ENCODE results near the gene PFDN6.

Gene PFDN6

DNA sequence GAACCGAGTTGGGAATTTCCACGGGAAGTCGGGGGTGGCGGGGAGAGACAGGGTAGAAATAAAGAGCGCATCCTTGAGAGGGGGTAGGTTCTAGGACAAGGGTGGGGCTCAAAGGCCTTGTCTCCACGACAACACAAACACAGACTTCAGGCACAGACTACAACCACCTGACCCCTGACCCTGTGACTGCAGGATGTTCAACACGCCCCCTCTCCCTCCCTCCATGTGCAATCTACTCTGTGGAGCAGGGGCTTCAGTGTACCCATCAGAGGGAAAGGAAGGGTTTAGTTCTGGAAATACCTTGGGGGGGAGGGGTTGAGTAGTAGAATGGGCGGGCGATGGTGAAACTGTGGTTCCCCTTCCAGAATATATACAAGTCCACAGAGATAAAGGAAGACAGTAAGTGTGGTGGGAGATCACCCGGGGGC lies 25.1 kb downstream of the PFDN6 start:
- no peaks in the 10 kb centered on the region for H3K9me2 ChIP-seq (replicated peaks; ENCODE audit: control insufficient read depth, low read length)
- H3K27ac ChIP-seq (ENCODE audit: low read depth, low read length): peak overlapping the region; percentile 93
- peaks cover 6% of the 10 kb centered on the region; the same call in 1 of the 2 replicates for H4K20me1 ChIP-seq (ENCODE audit: control insufficient read depth, insufficient read depth, low read depth, low read length)
- no peaks in the 10 kb centered on the region for H3K9me3 ChIP-seq (ENCODE audit: control insufficient read depth, insufficient read depth, low read length)
- H3F3A ChIP-seq (ENCODE audit: control insufficient read depth, insufficient read depth): peaks cover 21% of the 10 kb centered on the region
- no peaks in the 10 kb centered on the region for H3K27me3 ChIP-seq (ENCODE audit: control insufficient read depth, low read length)
- H3K4me1 ChIP-seq (ENCODE audit: control insufficient read depth, low read length): peaks cover 45% of the 10 kb centered on the region
- H3K79me2 ChIP-seq (ENCODE audit: control insufficient read depth, low read length): peaks cover 63% of the 10 kb centered on the region
- TF ChIP-seq CTCF (IDR thresholded peaks at IDR 0.05; ENCODE audit: low read depth, low read length, poor library complexity, severe bottlenecking) (no peak), EZH2phosphoT487 (IDR thresholded peaks at IDR 0.05; ENCODE audit: borderline replicate concordance, low read length) (no peak)
- H3K4me2 ChIP-seq (ENCODE audit: low read length): peak overlapping the region; percentile 91
- peak overlapping the region; percentile 95 for H3K4me3 ChIP-seq (ENCODE audit: low read length)
- peaks cover 56% of the 10 kb centered on the region for H3K36me3 ChIP-seq (ENCODE audit: control insufficient read depth, low read length)

- peaks cover 59% of the 10 kb centered on the region for H3K36me3 ChIP-seq (ENCODE audit: control insufficient read depth, low read length)
- H3F3A ChIP-seq (ENCODE audit: control insufficient read depth, insufficient read depth): peaks cover 25% of the 10 kb centered on the region
- H3K9me2 ChIP-seq (replicated peaks; ENCODE audit: control insufficient read depth, low read length): no peaks in the 10 kb centered on the region
- no peaks in the 10 kb centered on the region for H3K9me3 ChIP-seq (ENCODE audit: control insufficient read depth, insufficient read depth, low read length)
- H3K4me1 ChIP-seq (ENCODE audit: control insufficient read depth, low read length): peaks cover 51% of the 10 kb centered on the region
- H3K79me2 ChIP-seq (ENCODE audit: control insufficient read depth, low read length): peaks cover 63% of the 10 kb centered on the region
- peak overlapping the region; percentile 95 for H3K4me3 ChIP-seq (ENCODE audit: low read length)
- H3K27me3 ChIP-seq (ENCODE audit: control insufficient read depth, low read length): no peaks in the 10 kb centered on the region
- H3K27ac ChIP-seq (ENCODE audit: low read depth, low read length): peak overlapping the region; percentile 93
- peak overlapping the region; percentile 91 for H3K4me2 ChIP-seq (ENCODE audit: low read length)
- peaks cover 6% of the 10 kb centered on the region; the same call in 1 of the 2 replicates for H4K20me1 ChIP-seq (ENCODE audit: control insufficient read depth, insufficient read depth, low read depth, low read length)
- TF ChIP-seq CTCF (IDR thresholded peaks at IDR 0.05; ENCODE audit: low read depth, low read length, poor library complexity, severe bottlenecking) (no peak), EZH2phosphoT487 (IDR thresholded peaks at IDR 0.05; ENCODE audit: borderline replicate concordance, low read length) (no peak)
These were observed 25.8 kb downstream of the PFDN6 start for GRCh38 chr6:33314943-33315792.

DNA sequence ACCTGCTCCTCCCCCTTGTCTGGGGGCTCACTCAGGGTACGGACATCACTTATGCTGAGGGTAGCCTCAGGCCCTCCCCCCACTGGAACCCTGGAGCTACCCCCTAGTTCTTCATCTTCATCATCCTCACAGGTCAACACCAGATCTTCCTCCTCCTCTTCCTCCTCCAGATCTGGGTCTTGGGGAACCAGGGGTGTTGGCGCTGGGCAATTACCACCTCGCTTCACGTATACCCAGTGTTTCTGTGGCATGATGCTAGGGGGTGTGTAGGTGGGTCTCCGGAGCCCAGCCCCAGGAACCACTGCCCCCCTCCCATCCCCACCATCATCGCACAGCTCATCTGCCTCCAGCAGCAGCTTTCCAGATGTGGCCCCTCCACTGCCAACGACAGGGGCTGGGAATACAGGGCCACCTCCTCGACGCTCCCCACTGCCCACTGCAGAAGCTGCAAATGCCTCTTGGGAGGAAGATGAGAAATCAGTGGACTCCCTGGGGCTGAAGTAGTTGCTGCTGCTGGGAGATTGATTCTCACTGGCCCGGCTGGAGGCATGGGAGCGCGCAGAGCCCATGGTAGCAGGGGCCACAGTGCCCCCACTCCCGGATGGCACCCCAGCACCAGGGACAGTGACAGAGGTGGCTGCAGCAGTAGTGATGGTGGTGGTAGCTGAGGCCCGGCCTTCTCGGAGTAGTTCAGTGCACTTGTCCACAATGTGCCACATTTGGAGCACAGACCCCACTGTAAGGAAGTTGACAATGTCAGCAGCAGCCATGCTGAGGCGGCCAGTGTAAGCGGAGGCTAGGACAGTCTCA lies 26.6 kb downstream of the PFDN6 start:
- peaks cover 29% of the 10 kb centered on the region for H3F3A ChIP-seq (ENCODE audit: control insufficient read depth, insufficient read depth)
- H3K9me3 ChIP-seq (ENCODE audit: control insufficient read depth, insufficient read depth, low read length): no peaks in the 10 kb centered on the region
- H3K4me1 ChIP-seq (ENCODE audit: control insufficient read depth, low read length): peaks cover 60% of the 10 kb centered on the region
- no peaks in the 10 kb centered on the region for H3K27me3 ChIP-seq (ENCODE audit: control insufficient read depth, low read length)
- H3K79me2 ChIP-seq (ENCODE audit: control insufficient read depth, low read length): peaks cover 63% of the 10 kb centered on the region
- H4K20me1 ChIP-seq (ENCODE audit: control insufficient read depth, insufficient read depth, low read depth, low read length): peaks cover 9% of the 10 kb centered on the region; the same call in 1 of the 2 replicates
- H3K4me2 ChIP-seq (ENCODE audit: low read length): no peak overlapping the region
- no peak overlapping the region for H3K27ac ChIP-seq (ENCODE audit: low read depth, low read length)
- H3K4me3 ChIP-seq (ENCODE audit: low read length): no peak overlapping the region
- TF ChIP-seq CTCF (IDR thresholded peaks at IDR 0.05; ENCODE audit: low read depth, low read length, poor library complexity, severe bottlenecking) (no peak), EZH2phosphoT487 (IDR thresholded peaks at IDR 0.05; ENCODE audit: borderline replicate concordance, low read length) (no peak)
- H3K36me3 ChIP-seq (ENCODE audit: control insufficient read depth, low read length): peaks cover 64% of the 10 kb centered on the region
- H3K9me2 ChIP-seq (replicated peaks; ENCODE audit: control insufficient read depth, low read length): no peaks in the 10 kb centered on the region
